ENCODE data around the gene P3H2. TPM values are rescaled to one million over a fixed set of nuclear protein-coding genes. Genes with fewer than 3 reads are reported as not detected.

P3H2 gene
- total and polyA plus RNA-seq, 2 of the 4 experiments (the other 2 are of a cell fraction): 54.7 to 64.3 TPM

GRCh38 chr3:190012314-190012782 lies 108.3 kb downstream of the P3H2 start:
- dilution Hi-C loops (cut with HindIII; ENCODE audit: low sequenced_read_pairs, unreplicated experiment): no loop called here
- Histone ChIP-seq H2AFZ (replicated peaks; ENCODE audit: low read length, poor library complexity) (no peak overlapping the region), H2BK120ac (ENCODE audit: low read depth, low read length) (peak overlapping the region; percentile 22), H3K23ac (ENCODE audit: low read depth, low read length) (no peak overlapping the region), H3K27me3 (ENCODE audit: control insufficient read depth, insufficient read depth, low read length) (no peaks in the 10 kb centered on the region), H3K79me1 (ENCODE audit: low read depth in 1 of 2, low read length in 2 of 2) (peaks cover 9 to 48% of the 10 kb centered on the region in 2 experiments), H4K20me1 (ENCODE audit: insufficient read depth, low read length) (no peaks in the 10 kb centered on the region), H3K4me2 (ENCODE audit: low read depth, low read length) (peak overlapping the region; percentile 69), H3K56ac (ENCODE audit: extremely low read depth, insufficient read depth, low read length) (peak overlapping the region; percentile 30; the same call in 1 of the 2 replicates), H3K27ac (ENCODE audit: insufficient read depth, low read length) (no peak overlapping the region), H3K4me3 (ENCODE audit: insufficient read depth, low read depth, low read length) (no peak overlapping the region), H2AK9ac (replicated peaks; ENCODE audit: low read depth, low read length, poor library complexity) (no peak overlapping the region), H3K36me3 (ENCODE audit: control insufficient read depth, insufficient read depth, low read length) (no peaks in the 10 kb centered on the region), H3K18ac (ENCODE audit: low read depth, low read length) (peak overlapping the region; percentile 70; the same call in 1 of the 2 replicates), H4K5ac (ENCODE audit: low read depth, low read length) (peak overlapping the region; percentile 51; the same call in 1 of the 2 replicates), H2BK5ac (ENCODE audit: low read depth, low read length, poor library complexity, severe bottlenecking) (no peak overlapping the region), H3K9me1 (ENCODE audit: insufficient read depth, low read length) (peaks cover 6% of the 10 kb centered on the region; the same call in 1 of the 2 replicates), H2AK5ac (ENCODE audit: low read depth, low read length) (no peak overlapping the region), H4K8ac (ENCODE audit: low read depth in 2 of 2, low read length in 2 of 2) (peak overlapping the region; percentile 13 to 14; a peak in 2 of 4 replicates), H3K4me1 (ENCODE audit: control insufficient read depth, insufficient read depth, low read length) (peaks cover 18% of the 10 kb centered on the region), H3K9me3 (ENCODE audit: control insufficient read depth, insufficient read depth, low read length) (no peaks in the 10 kb centered on the region), H3K14ac (replicated peaks; ENCODE audit: low read depth, low read length) (peak overlapping the region; percentile 11; the same call in 1 of the 2 replicates), H2BK15ac (ENCODE audit: low read depth, low read length) (peak overlapping the region; percentile 33; the same call in 1 of the 3 replicates), H3K9ac (ENCODE audit: low read depth, low read length) (no peak overlapping the region), H3K4ac (ENCODE audit: low read depth, low read length) (peak overlapping the region; percentile 7; the same call in 1 of the 2 replicates), H2BK20ac (ENCODE audit: low read depth, low read length) (peak overlapping the region; percentile 7; the same call in 1 of the 2 replicates), H4K91ac (ENCODE audit: insufficient read depth, low read depth, low read length) (no peak overlapping the region)
- ATAC-seq (ENCODE audit: low read depth) (peak; percentile 59), DNase-seq (peak; percentile 54)
- in situ Hi-C loops (cut with MboI; ENCODE audit: low sequenced_read_pairs): loop anchor here (10.0 kb wide), 1 partner anchor 192 kb away; no protein-coding TSS in a partner anchor
- ChIA-PET POLR2A (ENCODE audit: unreplicated experiment) (interaction anchor here (0.6 kb wide), 2 partner anchors 102 to 412 kb away, joined by 4 to 5 read pairs; no protein-coding TSS in a partner anchor), CTCF (interaction anchor here (0.7 to 2.0 kb wide), 3 partner anchors 45 to 96 kb away, joined by 3 to 5 read pairs (median 4); no protein-coding TSS in a partner anchor)
- WGBS, 2 experiments (ENCODE audit: extremely low coverage in 2 of 2, insufficient read length in 1 of 2): 18% methylated on average over 2 of the region's 4 CpGs; no CpG with 5 or more reads in 1 of the 2 experiments
- no peak for TF ChIP-seq POLR2A (IDR thresholded peaks at IDR 0.05; ENCODE audit: low read depth, low read length)
- TF ChIP-seq CHD1 (IDR thresholded peaks at IDR 0.05; ENCODE audit: low read depth, low read length): no peak
- TF ChIP-seq CEBPB (IDR thresholded peaks at IDR 0.05; ENCODE audit: low read depth, low read length): peak; percentile 58
- intact Hi-C loops (cut with micrococcal nuclease): no loop called here
- BruUV-seq (replicated peaks): no TSS peak

Data from IMR-90 (cell line).